ENCODE measurements around the gene LDLRAD3.
"Not testable (repeated sequence)": the region's sequence is repeated elsewhere in the genome, so short reads cannot be mapped to it uniquely, and the experiment has no call there.

The LDLRAD3 gene

DNA sequence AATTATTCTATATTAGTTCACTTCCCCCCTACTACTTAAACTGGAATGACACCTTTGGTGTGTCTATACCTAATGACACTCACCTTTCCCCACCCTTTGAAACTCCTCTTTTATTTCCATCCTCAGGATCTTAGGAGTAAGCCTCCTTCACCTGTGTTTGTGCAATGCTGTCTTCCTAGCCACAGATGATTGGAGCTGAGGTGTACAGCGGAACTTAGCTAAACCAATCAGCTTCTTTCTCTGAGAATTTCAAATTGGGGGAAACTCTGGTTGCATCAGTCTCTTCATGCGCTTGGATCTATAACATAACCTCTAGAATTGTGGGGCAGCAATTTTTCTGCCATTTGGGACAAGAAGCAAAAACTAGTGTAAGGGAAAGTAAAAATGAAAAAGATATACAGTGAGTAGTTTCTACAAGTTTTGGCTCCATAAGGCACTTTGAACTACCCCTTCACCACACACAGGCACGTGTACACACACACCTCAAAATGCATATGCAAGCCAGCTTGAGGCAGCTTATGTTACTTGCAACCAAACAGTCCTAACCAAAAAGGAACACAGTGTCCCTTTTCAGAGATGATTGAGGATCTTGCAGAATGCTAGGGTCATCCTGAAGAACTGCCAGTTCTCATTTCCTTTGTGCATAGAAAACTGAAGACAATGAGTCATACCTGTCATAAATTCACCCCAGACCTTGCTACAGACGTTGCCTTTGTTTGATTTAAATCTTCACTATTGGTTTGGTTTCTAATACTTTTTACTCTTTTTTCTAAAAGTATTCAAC is 36.0 kb upstream of the LDLRAD3 start:
- ChIA-PET POLR2A (no interaction called here), CTCF (no interaction called here)
- no peaks in the 10 kb centered on the region for H3K36me3 ChIP-seq (ENCODE audit: control insufficient read depth in 4 of 4, insufficient read depth in 4 of 4, low read length in 3 of 4)
- no peaks in the 10 kb centered on the region for H3K27me3 ChIP-seq (replicated peaks in 2 of 5; ENCODE audit: control insufficient read depth in 4 of 5, insufficient read depth in 5 of 5, low read length in 4 of 5)
- H3K4me3 ChIP-seq (ENCODE audit: control insufficient read depth in 1 of 7, extremely low read depth in 1 of 7, insufficient read depth in 4 of 7, low read depth in 2 of 7, low read length in 6 of 7), result no peak overlapping the region
- H3K27ac ChIP-seq (ENCODE audit: insufficient read depth in 1 of 2, low read depth in 1 of 2, low read length in 2 of 2, poor library complexity in 1 of 2, severe bottlenecking in 2 of 2), result no peak overlapping the region
- DNase-seq, result peak; percentile 4 to 56 (median 48)
- WGBS (ENCODE audit: insufficient coverage), result 63% methylated on average over 3 of the region's 4 CpGs
- peaks cover 0 to 4% (median 1%) of the 10 kb centered on the region in 5 experiments for H3K9me3 ChIP-seq (ENCODE audit: control extremely low read depth in 1 of 5, control insufficient read depth in 4 of 5, insufficient read depth in 2 of 5, low read depth in 1 of 5, low read length in 4 of 5)
- peaks cover 0 to 10% (median 3%) of the 10 kb centered on the region in 4 experiments for H3K4me1 ChIP-seq (ENCODE audit: control extremely low read depth in 1 of 4, control insufficient read depth in 4 of 4, insufficient read depth in 4 of 4, low read length in 3 of 4)

GRCh38 chr11:35908432-35908771 is 35.5 kb upstream of the LDLRAD3 start:
- H3K4me3 ChIP-seq (ENCODE audit: control insufficient read depth in 1 of 7, extremely low read depth in 1 of 7, insufficient read depth in 4 of 7, low read depth in 2 of 7, low read length in 6 of 7); CTCF ChIA-PET; POLR2A ChIA-PET; H3K36me3 ChIP-seq (ENCODE audit: control insufficient read depth in 4 of 4, insufficient read depth in 4 of 4, low read length in 3 of 4); DNase-seq; H3K9me3 ChIP-seq (ENCODE audit: control extremely low read depth in 1 of 5, control insufficient read depth in 4 of 5, insufficient read depth in 2 of 5, low read depth in 1 of 5, low read length in 4 of 5); H3K27ac ChIP-seq (ENCODE audit: insufficient read depth in 1 of 2, low read depth in 1 of 2, low read length in 2 of 2, poor library complexity in 1 of 2, severe bottlenecking in 2 of 2); H3K27me3 ChIP-seq (replicated peaks in 2 of 5; ENCODE audit: control insufficient read depth in 4 of 5, insufficient read depth in 5 of 5, low read length in 4 of 5): not testable (repeated sequence)
- H3K4me1 ChIP-seq (ENCODE audit: control extremely low read depth in 1 of 4, control insufficient read depth in 4 of 4, insufficient read depth in 4 of 4, low read length in 3 of 4), result peaks cover 0 to 10% (median 3%) of the 10 kb centered on the region in 4 experiments
- WGBS (ENCODE audit: insufficient coverage), result 100% methylated on average over 3 of the region's 5 CpGs

DNA sequence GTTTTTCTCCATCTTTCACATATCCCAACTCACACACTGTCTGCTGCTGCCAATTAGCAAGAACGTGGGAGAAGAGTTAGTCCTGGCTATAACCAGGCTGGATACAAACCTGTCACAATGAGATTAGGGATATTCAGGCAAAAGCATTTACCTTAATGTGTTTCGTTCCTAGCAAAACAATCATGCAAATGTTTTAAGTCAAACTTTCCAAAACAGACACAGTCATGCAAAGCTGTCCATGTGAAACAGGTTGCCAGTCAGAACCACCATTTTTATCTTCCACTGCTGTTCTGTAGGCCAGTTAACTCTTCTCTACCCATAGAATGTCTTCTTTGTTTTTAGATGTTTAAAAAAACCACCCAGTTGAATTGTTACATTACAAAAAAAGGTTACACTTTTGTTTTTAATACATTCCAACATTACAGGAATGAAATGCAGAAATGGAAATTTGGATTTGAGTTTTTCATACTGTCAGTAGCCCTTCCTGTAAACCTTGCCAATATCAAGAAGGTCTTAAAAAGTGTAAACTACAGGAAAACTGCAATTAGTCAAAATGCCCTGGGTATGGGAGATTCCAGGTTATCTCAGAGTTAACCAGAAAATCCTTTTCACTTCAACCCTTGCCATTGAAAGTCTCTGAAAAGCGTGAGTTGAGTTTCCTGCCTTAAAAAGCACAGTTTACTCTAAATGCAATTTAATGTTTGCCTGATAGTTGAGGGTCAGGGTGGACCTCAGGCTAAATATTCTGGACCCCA is 34.2 kb upstream of the LDLRAD3 start:
- no peak overlapping the region for H3K4me3 ChIP-seq (ENCODE audit: control insufficient read depth in 1 of 7, extremely low read depth in 1 of 7, insufficient read depth in 4 of 7, low read depth in 2 of 7, low read length in 6 of 7)
- peaks cover 0 to 10% (median 3%) of the 10 kb centered on the region in 4 experiments for H3K4me1 ChIP-seq (ENCODE audit: control extremely low read depth in 1 of 4, control insufficient read depth in 4 of 4, insufficient read depth in 4 of 4, low read length in 3 of 4)
- H3K27ac ChIP-seq (ENCODE audit: insufficient read depth in 1 of 2, low read depth in 1 of 2, low read length in 2 of 2, poor library complexity in 1 of 2, severe bottlenecking in 2 of 2), result no peak overlapping the region
- no peak for DNase-seq
- H3K9me3 ChIP-seq (ENCODE audit: control extremely low read depth in 1 of 5, control insufficient read depth in 4 of 5, insufficient read depth in 2 of 5, low read depth in 1 of 5, low read length in 4 of 5), result no peaks in the 10 kb centered on the region
- no peaks in the 10 kb centered on the region for H3K27me3 ChIP-seq (replicated peaks in 2 of 5; ENCODE audit: control insufficient read depth in 4 of 5, insufficient read depth in 5 of 5, low read length in 4 of 5)
- POLR2A ChIA-PET, result no interaction called here
- WGBS (ENCODE audit: insufficient coverage), result 100% methylated on average over 1 of the region's 3 CpGs
- CTCF ChIA-PET, result no interaction called here
- H3K36me3 ChIP-seq (ENCODE audit: control insufficient read depth in 4 of 4, insufficient read depth in 4 of 4, low read length in 3 of 4), result no peaks in the 10 kb centered on the region

DNA sequence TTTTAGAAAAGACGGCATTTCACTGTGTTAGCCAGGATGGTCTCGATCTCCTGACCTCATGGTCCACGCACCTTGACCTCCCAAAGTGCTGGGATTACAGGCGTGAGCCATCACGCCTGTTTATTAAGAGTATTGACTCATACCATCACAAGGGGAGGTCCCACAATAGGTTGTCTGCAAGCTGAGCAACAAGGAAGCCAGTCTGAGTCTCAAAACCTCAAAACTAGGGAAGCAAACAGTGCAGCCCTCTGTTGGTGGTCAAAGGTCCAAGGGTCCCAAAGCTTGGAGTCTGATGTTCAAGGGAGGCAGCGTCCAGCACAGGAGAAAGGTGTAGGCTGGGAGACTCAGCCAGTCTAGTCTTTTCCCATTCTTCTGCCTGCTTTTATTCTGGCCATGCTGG is 32.8 kb upstream of the LDLRAD3 start:
- no peak overlapping the region for H3K4me3 ChIP-seq (ENCODE audit: control insufficient read depth in 1 of 7, extremely low read depth in 1 of 7, insufficient read depth in 4 of 7, low read depth in 2 of 7, low read length in 6 of 7)
- CTCF ChIA-PET, result no interaction called here
- peaks cover 0 to 10% (median 3%) of the 10 kb centered on the region in 4 experiments for H3K4me1 ChIP-seq (ENCODE audit: control extremely low read depth in 1 of 4, control insufficient read depth in 4 of 4, insufficient read depth in 4 of 4, low read length in 3 of 4)
- no peak overlapping the region for H3K27ac ChIP-seq (ENCODE audit: insufficient read depth in 1 of 2, low read depth in 1 of 2, low read length in 2 of 2, poor library complexity in 1 of 2, severe bottlenecking in 2 of 2)
- POLR2A ChIA-PET, result no interaction called here
- H3K36me3 ChIP-seq (ENCODE audit: control insufficient read depth in 4 of 4, insufficient read depth in 4 of 4, low read length in 3 of 4), result no peaks in the 10 kb centered on the region
- WGBS (ENCODE audit: insufficient coverage), result 94% methylated on average over 6 of the region's 6 CpGs
- no peaks in the 10 kb centered on the region for H3K27me3 ChIP-seq (replicated peaks in 2 of 5; ENCODE audit: control insufficient read depth in 4 of 5, insufficient read depth in 5 of 5, low read length in 4 of 5)
- no peak for DNase-seq
- no peaks in the 10 kb centered on the region for H3K9me3 ChIP-seq (ENCODE audit: control extremely low read depth in 1 of 5, control insufficient read depth in 4 of 5, insufficient read depth in 2 of 5, low read depth in 1 of 5, low read length in 4 of 5)

DNA sequence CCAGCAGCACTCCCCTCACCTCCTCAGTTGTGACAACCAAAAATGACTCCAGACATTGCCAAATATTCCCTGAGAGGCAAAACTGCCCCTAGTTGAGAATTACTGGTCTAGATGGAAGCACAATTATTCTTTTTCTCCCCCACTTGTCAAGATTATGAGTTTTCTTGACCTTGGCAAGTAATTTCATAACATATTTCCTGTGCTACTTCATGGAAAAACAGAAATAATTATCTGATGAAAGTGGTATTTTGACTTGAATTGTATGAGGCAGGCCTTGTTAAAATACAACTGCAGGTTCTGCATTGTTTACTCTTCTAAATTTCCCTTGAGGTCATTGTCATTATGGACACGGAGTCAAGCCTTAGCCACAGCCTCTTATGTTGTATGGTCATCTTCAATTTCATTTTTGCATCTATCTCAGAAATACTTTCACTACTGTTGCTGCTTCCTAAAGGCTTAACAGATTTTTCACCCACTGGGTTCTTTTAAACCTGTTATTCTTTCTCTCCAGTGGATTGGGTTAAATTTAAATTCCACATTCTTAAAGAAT is 32.2 kb upstream of the LDLRAD3 start:
- Histone ChIP-seq H3K4me3 (ENCODE audit: control insufficient read depth in 1 of 7, extremely low read depth in 1 of 7, insufficient read depth in 4 of 7, low read depth in 2 of 7, low read length in 6 of 7) (no peak overlapping the region), H3K27me3 (replicated peaks in 2 of 5; ENCODE audit: control insufficient read depth in 4 of 5, insufficient read depth in 5 of 5, low read length in 4 of 5) (no peaks in the 10 kb centered on the region), H3K9me3 (ENCODE audit: control extremely low read depth in 1 of 5, control insufficient read depth in 4 of 5, insufficient read depth in 2 of 5, low read depth in 1 of 5, low read length in 4 of 5) (no peaks in the 10 kb centered on the region), H3K36me3 (ENCODE audit: control insufficient read depth in 4 of 4, insufficient read depth in 4 of 4, low read length in 3 of 4) (no peaks in the 10 kb centered on the region), H3K27ac (ENCODE audit: insufficient read depth in 1 of 2, low read depth in 1 of 2, low read length in 2 of 2, poor library complexity in 1 of 2, severe bottlenecking in 2 of 2) (no peak overlapping the region), H3K4me1 (ENCODE audit: control extremely low read depth in 1 of 4, control insufficient read depth in 4 of 4, insufficient read depth in 4 of 4, low read length in 3 of 4) (peaks cover 0 to 10% (median 3%) of the 10 kb centered on the region in 4 experiments)
- ChIA-PET CTCF (no interaction called here), POLR2A (no interaction called here)
- WGBS (ENCODE audit: insufficient coverage), result 80% methylated on average over 1 of the region's 1 CpG
- no peak for DNase-seq

- CTCF ChIA-PET; H3K27ac ChIP-seq (ENCODE audit: insufficient read depth in 1 of 2, low read depth in 1 of 2, low read length in 2 of 2, poor library complexity in 1 of 2, severe bottlenecking in 2 of 2); POLR2A ChIA-PET; DNase-seq; H3K9me3 ChIP-seq (ENCODE audit: control extremely low read depth in 1 of 5, control insufficient read depth in 4 of 5, insufficient read depth in 2 of 5, low read depth in 1 of 5, low read length in 4 of 5); H3K4me3 ChIP-seq (ENCODE audit: control insufficient read depth in 1 of 7, extremely low read depth in 1 of 7, insufficient read depth in 4 of 7, low read depth in 2 of 7, low read length in 6 of 7); H3K27me3 ChIP-seq (replicated peaks in 2 of 5; ENCODE audit: control insufficient read depth in 4 of 5, insufficient read depth in 5 of 5, low read length in 4 of 5); H3K36me3 ChIP-seq (ENCODE audit: control insufficient read depth in 4 of 4, insufficient read depth in 4 of 4, low read length in 3 of 4): not testable (repeated sequence)
- 98% methylated on average over 4 of the region's 7 CpGs for WGBS (ENCODE audit: insufficient coverage)
- peaks cover 0 to 10% (median 3%) of the 10 kb centered on the region in 4 experiments for H3K4me1 ChIP-seq (ENCODE audit: control extremely low read depth in 1 of 4, control insufficient read depth in 4 of 4, insufficient read depth in 4 of 4, low read length in 3 of 4)
Measured at GRCh38 chr11:35912436-35912835, 31.4 kb upstream of the LDLRAD3 start.

DNA sequence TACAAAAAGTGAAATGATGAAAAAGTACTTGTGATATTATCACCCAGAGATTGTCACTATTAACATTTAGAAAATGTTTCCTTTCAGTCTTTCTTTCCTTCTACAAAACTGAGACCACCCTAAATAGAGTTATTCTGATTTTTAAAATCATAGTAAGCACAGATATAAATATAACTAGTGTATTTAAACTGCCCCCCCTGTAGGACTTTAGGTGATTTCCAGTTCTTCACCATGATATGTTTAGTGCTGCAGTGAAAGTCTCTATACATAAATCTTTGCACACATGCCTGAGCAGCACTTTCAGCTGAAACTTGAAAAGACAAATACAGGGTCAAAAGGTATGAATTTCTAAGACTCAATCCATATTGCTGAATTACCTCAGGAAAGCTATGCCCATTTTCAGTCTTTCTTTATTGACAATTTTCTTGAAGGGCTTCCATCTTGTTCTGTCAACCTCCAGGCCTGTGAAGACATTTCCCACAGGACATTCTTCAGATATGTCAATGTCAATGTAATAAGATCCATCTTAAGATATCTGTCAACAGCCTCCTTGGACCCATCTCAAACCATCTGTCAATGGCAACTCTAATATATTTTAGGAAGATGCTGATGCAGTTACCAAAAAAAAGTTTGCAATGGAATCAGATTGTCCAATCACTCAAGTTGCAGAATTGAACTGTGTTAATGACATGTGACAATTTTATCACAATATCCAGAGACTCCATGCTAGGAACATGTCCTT is 30.8 kb upstream of the LDLRAD3 start:
- Histone ChIP-seq H3K4me3 (ENCODE audit: control insufficient read depth in 1 of 7, extremely low read depth in 1 of 7, insufficient read depth in 4 of 7, low read depth in 2 of 7, low read length in 6 of 7) (no peak overlapping the region), H3K9me3 (ENCODE audit: control extremely low read depth in 1 of 5, control insufficient read depth in 4 of 5, insufficient read depth in 2 of 5, low read depth in 1 of 5, low read length in 4 of 5) (no peaks in the 10 kb centered on the region), H3K27me3 (replicated peaks in 2 of 5; ENCODE audit: control insufficient read depth in 4 of 5, insufficient read depth in 5 of 5, low read length in 4 of 5) (no peaks in the 10 kb centered on the region), H3K4me1 (ENCODE audit: control extremely low read depth in 1 of 4, control insufficient read depth in 4 of 4, insufficient read depth in 4 of 4, low read length in 3 of 4) (peaks cover 0 to 10% (median 2%) of the 10 kb centered on the region in 4 experiments), H3K36me3 (ENCODE audit: control insufficient read depth in 4 of 4, insufficient read depth in 4 of 4, low read length in 3 of 4) (no peaks in the 10 kb centered on the region), H3K27ac (ENCODE audit: insufficient read depth in 1 of 2, low read depth in 1 of 2, low read length in 2 of 2, poor library complexity in 1 of 2, severe bottlenecking in 2 of 2) (no peak overlapping the region)
- CTCF ChIA-PET, result no interaction called here
- no peak for DNase-seq
- POLR2A ChIA-PET, result no interaction called here

Measured in common myeloid progenitor, CD34-positive (primary cell).